Measurements from ENCODE around the gene TRPC4AP. TPM values are rescaled to one million over a fixed set of nuclear protein-coding genes. Genes with fewer than 3 reads are reported as not detected.

TRPC4AP gene
- total RNA-seq, 2 donors from 2014 or later = 65.4 to 76.6 TPM

DNA sequence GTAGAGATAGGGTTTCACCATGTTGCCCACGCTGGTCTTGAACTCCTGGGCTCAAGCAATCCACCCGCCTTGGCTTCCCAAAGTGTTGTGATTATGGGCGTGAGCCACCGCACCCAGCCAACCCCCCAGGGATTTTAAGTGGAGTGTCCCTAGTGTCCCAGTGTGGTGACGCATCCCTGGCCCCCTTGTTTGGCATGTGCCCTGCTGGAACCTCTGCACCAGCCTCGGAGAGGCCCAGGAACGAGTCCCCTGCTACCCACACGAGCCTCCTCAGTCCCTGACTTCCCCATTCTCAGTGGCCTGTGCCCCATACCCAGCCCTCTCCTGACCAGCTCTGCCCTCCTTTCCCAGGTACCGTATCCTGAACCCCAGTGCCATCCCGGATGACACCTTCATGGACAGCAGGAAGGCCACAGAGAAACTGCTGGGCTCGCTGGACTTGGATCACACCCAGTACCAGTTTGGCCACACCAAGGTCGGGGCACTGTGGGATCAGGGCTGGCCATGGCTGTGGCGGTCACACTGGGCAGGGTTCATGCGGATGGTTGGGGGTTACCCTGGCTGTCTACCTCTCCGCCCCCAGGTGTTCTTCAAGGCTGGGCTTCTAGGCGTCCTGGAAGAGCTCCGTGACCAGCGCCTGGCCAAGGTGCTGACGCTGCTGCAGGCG is 99.7 kb downstream of the TRPC4AP start:
- 97% methylated on average over 20 of the region's 20 CpGs for WGBS
- DNase-seq (ENCODE audit: low spot score) = no peak
- Histone ChIP-seq H3K27me3 (replicated peaks; ENCODE audit: insufficient read depth) (no peaks in the 10 kb centered on the region), H3K9me3 (no peaks in the 10 kb centered on the region), H3K27ac (no peak overlapping the region), H3K36me3 (peaks cover 0 to 6% of the 10 kb centered on the region in 2 donors), H3K4me1 (replicated peaks) (peaks cover 7% of the 10 kb centered on the region), H3K4me3 (no peak overlapping the region)
- TF ChIP-seq POLR2A (IDR thresholded peaks at IDR 0.05) (no peak), POLR2AphosphoS5 (IDR thresholded peaks at IDR 0.05) (no peak)
- intact Hi-C loops (cut with DNase I) = no loop called here

DNA sequence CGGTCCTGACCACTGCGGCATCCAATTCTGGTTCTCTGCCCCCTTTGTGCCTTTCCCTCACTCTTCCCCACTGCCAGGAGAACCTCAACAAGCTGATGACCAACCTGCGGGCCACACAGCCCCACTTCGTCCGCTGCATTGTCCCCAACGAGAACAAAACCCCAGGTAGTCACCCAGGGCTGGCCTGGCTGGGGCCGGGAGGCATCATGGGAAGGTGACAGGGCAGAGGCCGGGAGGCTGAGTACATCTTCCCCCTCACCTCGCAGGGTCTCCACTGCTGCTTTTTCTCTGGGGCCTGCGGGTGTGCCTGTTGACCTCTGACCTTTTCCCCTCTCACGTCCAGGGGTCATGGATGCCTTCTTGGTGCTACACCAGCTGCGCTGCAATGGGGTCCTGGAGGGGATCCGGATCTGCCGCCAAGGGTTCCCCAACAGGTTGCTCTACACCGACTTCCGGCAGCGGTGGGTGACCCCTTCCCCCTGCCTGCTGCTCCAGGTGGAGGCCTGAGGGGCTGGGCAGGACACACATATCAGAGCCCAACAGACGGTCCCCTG is 101.9 kb downstream of the TRPC4AP start:
- Histone ChIP-seq H3K4me1 (replicated peaks) (no peaks in the 10 kb centered on the region), H3K27ac (no peak overlapping the region), H3K4me3 (no peak overlapping the region), H3K36me3 (no peaks in the 10 kb centered on the region), H3K9me3 (no peaks in the 10 kb centered on the region), H3K27me3 (replicated peaks; ENCODE audit: insufficient read depth) (no peaks in the 10 kb centered on the region)
- intact Hi-C loops (cut with DNase I) = no loop called here
- no peak for DNase-seq (ENCODE audit: low spot score)
- 84% methylated on average over 18 of the region's 18 CpGs for WGBS
- TF ChIP-seq POLR2A (IDR thresholded peaks at IDR 0.05) (no peak), POLR2AphosphoS5 (IDR thresholded peaks at IDR 0.05) (no peak)
- TF ChIP-seq, protein P1, sequence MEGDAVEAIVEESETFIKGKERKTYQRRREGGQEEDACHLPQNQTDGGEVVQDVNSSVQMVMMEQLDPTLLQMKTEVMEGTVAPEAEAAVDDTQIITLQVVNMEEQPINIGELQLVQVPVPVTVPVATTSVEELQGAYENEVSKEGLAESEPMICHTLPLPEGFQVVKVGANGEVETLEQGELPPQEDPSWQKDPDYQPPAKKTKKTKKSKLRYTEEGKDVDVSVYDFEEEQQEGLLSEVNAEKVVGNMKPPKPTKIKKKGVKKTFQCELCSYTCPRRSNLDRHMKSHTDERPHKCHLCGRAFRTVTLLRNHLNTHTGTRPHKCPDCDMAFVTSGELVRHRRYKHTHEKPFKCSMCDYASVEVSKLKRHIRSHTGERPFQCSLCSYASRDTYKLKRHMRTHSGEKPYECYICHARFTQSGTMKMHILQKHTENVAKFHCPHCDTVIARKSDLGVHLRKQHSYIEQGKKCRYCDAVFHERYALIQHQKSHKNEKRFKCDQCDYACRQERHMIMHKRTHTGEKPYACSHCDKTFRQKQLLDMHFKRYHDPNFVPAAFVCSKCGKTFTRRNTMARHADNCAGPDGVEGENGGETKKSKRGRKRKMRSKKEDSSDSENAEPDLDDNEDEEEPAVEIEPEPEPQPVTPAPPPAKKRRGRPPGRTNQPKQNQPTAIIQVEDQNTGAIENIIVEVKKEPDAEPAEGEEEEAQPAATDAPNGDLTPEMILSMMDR (IDR thresholded peaks at IDR 0.05) = no peak

DNA sequence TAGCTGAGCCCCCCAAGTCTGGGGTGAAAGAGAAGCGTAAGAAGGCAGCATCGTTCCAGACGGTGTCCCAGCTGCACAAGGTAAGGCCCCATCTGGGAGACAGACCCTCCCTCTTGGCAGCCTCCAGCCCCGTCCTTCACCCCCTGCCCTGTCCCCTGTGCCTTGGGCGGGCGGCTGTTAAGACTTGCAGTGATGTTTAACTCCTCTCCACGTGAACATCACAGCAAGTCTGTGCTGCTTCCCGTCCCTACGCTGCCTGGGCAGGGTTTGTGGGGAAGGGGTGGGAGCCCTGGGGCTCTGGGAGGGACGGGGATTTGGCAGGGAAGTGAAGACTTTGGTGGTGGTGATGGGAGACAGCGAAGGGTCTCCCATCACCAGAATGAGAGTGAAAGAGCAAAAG is 102.4 kb downstream of the TRPC4AP start:
- Histone ChIP-seq H3K4me3 (no peak overlapping the region), H3K9me3 (no peaks in the 10 kb centered on the region), H3K27ac (no peak overlapping the region), H3K4me1 (replicated peaks) (no peaks in the 10 kb centered on the region), H3K36me3 (no peaks in the 10 kb centered on the region), H3K27me3 (replicated peaks; ENCODE audit: insufficient read depth) (peaks cover 2% of the 10 kb centered on the region)
- TF ChIP-seq POLR2A (IDR thresholded peaks at IDR 0.05) (no peak), POLR2AphosphoS5 (IDR thresholded peaks at IDR 0.05) (no peak)
- TF ChIP-seq, protein P1 (IDR thresholded peaks at IDR 0.05) = no peak
- intact Hi-C loops (cut with DNase I) = no loop called here
- WGBS = 58% methylated on average over 11 of the region's 11 CpGs
- DNase-seq (ENCODE audit: low spot score) = no peak

DNA sequence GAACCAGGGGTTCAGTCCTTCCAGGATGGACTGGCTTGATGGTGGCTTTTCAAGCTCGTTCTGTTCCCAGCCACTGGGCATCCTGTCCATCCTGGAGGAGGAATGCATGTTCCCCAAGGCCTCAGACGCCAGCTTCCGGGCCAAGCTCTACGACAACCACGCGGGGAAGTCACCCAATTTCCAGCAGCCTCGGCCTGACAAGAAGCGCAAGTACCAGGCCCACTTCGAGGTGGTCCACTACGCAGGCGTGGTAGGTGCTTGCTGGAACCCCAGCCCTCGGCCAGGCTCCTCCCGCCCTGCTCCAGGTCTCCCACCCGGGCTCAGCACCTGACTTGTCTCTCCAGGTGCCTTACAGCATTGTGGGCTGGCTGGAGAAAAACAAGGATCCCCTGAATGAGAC is 102.9 kb downstream of the TRPC4AP start:
- no peak for DNase-seq (ENCODE audit: low spot score)
- Histone ChIP-seq H3K4me1 (replicated peaks) (no peaks in the 10 kb centered on the region), H3K4me3 (no peak overlapping the region), H3K9me3 (no peaks in the 10 kb centered on the region), H3K36me3 (no peaks in the 10 kb centered on the region), H3K27ac (no peak overlapping the region), H3K27me3 (replicated peaks; ENCODE audit: insufficient read depth) (peaks cover 2% of the 10 kb centered on the region)
- WGBS = 91% methylated on average over 14 of the region's 14 CpGs
- TF ChIP-seq, protein P1 (IDR thresholded peaks at IDR 0.05) = no peak
- intact Hi-C loops (cut with DNase I) = no loop called here

DNA sequence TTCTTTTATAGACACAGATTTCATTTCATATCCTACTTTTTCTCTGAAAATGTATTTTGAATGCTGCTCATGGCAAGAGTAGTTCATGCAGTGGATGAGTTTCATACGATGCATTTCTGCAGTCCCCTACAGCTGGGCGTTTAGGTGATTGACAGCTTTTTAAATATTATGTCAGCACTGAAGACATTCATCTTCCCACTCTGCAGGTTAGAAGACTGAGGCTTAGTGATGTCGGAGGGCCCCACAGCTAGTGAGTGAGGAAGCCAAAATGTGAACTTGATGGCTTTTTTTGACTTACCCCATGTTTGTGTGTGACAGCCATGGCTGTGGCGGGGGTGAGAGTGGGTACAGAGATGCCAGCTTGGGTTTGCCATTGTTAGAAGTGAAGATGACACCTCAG is 103.5 kb downstream of the TRPC4AP start:
- H3K9me3 ChIP-seq = no peaks in the 10 kb centered on the region
- H3K4me3 ChIP-seq = no peak overlapping the region
- WGBS = 91% methylated on average over 4 of the region's 4 CpGs
- DNase-seq (ENCODE audit: low spot score) = no peak
- peaks cover 2% of the 10 kb centered on the region for H3K27me3 ChIP-seq (replicated peaks; ENCODE audit: insufficient read depth)
- H3K36me3 ChIP-seq = no peaks in the 10 kb centered on the region
- intact Hi-C loops (cut with DNase I) = no loop called here
- TF ChIP-seq POLR2A (IDR thresholded peaks at IDR 0.05) = no peak
- TF ChIP-seq, protein P1 (IDR thresholded peaks at IDR 0.05) = no peak
- TF ChIP-seq POLR2AphosphoS5 (IDR thresholded peaks at IDR 0.05) = no peak
- no peaks in the 10 kb centered on the region for H3K4me1 ChIP-seq (replicated peaks)
- no peak overlapping the region for H3K27ac ChIP-seq

Measured in prostate gland (tissue), 2 donors.